NB4 (cell line): Measurements from ENCODE around the gene UVRAG.
A peak's percentile ranks its signal among the peaks of the same experiment; 100 is the strongest.

Experiments used
- DNase-seq: peaks from one replicate; pipeline ENCODE4 v3.0.0; 2010; ENCODE audit warnings: low read depth
- H3K4me3 ChIP-seq: one replicate; pipeline ENCODE4 v1.5.1; 2011; ENCODE audit warnings: mild to moderate bottlenecking, low read depth, low read length, moderate library complexity
- MYC ChIP-seq: IDR thresholded peaks from 2 replicates; pipeline ENCODE4 v1.6.1; 2011; ENCODE audit warnings: low read depth, low read length
- POLR2A ChIP-seq: IDR thresholded peaks from 2 replicates; pipeline ENCODE4 v1.6.1; 2011; ENCODE audit warnings: mild to moderate bottlenecking; ENCODE audit not compliant: insufficient read length; ENCODE audit errors: extremely low read depth
- TF ChIP-seq, protein P1 (sequence below): IDR thresholded peaks from one replicate; pipeline ENCODE4 v1.5.1; 2012; ENCODE audit warnings: low read depth, low read length
- TF ChIP-seq, protein P2 (sequence below): IDR thresholded peaks from 2 replicates; pipeline ENCODE4 v1.6.1; 2011; ENCODE audit warnings: low read depth, low read length

Gene UVRAG

DNA sequence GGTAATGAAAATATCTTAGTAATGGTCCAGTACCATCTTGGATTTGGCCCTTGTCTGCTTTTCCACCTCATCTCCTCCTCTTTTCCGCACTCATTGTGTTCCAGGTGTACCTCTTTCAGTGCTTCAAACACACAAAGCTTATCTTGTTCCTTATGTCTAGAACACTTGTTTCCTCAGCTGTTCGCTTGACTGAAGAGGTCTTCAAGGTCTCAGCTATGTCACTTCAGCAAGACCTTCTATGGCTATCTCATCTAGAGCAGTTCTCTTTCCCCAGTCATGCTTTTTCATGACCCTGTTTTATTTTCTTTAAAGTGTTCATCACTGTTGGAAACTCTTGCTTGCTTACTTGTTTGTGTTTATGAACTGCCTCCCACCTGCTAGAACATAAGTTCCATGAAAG, 47.4 kb downstream of the UVRAG start:
- DNase-seq = no peak
- TF ChIP-seq, protein P1, sequence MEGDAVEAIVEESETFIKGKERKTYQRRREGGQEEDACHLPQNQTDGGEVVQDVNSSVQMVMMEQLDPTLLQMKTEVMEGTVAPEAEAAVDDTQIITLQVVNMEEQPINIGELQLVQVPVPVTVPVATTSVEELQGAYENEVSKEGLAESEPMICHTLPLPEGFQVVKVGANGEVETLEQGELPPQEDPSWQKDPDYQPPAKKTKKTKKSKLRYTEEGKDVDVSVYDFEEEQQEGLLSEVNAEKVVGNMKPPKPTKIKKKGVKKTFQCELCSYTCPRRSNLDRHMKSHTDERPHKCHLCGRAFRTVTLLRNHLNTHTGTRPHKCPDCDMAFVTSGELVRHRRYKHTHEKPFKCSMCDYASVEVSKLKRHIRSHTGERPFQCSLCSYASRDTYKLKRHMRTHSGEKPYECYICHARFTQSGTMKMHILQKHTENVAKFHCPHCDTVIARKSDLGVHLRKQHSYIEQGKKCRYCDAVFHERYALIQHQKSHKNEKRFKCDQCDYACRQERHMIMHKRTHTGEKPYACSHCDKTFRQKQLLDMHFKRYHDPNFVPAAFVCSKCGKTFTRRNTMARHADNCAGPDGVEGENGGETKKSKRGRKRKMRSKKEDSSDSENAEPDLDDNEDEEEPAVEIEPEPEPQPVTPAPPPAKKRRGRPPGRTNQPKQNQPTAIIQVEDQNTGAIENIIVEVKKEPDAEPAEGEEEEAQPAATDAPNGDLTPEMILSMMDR = no peak
- TF ChIP-seq, protein P2, sequence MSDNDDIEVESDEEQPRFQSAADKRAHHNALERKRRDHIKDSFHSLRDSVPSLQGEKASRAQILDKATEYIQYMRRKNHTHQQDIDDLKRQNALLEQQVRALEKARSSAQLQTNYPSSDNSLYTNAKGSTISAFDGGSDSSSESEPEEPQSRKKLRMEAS = no peak
- TF ChIP-seq POLR2A = no peak
- no peak for TF ChIP-seq MYC
- no peak overlapping the region for H3K4me3 ChIP-seq

DNA sequence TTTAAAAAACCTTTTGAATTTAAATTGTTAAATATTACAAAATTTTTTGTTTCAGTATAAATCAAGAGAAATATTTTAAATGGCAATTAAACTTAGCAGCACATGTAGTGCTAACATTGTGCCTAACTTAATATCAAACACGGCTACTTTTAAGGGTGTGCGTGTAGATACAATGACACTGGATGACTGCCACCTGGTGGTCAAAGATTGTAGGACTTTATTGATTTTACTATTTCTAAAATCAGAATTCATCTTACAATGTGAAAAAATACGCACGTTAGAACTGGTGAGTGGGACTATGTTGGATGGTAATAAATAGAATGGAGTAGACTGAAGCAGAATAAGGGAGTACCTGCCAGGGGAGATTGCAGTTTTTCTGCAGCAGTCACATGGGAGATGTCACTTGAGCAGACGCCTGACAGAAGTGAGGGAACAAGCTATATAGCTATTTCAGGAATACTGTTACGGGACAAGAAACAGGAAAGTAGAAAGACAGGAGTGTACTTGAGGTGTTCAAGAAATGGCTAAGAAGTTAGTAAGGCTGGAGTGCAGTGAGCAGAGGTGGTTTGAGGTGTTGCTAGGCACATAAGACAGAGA, 52.9 kb downstream of the UVRAG start:
- TF ChIP-seq, protein P2 = peak; percentile 62; the same call in 1 of the 2 replicates
- TF ChIP-seq, protein P1 = peak; percentile 42
- TF ChIP-seq POLR2A = no peak
- peak; percentile 50; the same call in 1 of the 2 replicates for TF ChIP-seq MYC
- no peak overlapping the region for H3K4me3 ChIP-seq
- DNase-seq = peak; percentile 72

GRCh38 chr11:75868990-75869389, 54.0 kb downstream of the UVRAG start:
- TF ChIP-seq, protein P2 = no peak
- TF ChIP-seq POLR2A = no peak
- TF ChIP-seq MYC = no peak
- TF ChIP-seq, protein P1 = no peak
- DNase-seq = peak; percentile 59
- no peak overlapping the region for H3K4me3 ChIP-seq

GRCh38 chr11:75869661-75870455, 54.8 kb downstream of the UVRAG start:
- no peak for TF ChIP-seq MYC
- TF ChIP-seq POLR2A = no peak
- TF ChIP-seq, protein P1 = no peak
- TF ChIP-seq, protein P2 = no peak
- H3K4me3 ChIP-seq = no peak overlapping the region
- DNase-seq = no peak

- peak overlapping the region; percentile 56 for H3K4me3 ChIP-seq
- TF ChIP-seq POLR2A = no peak
- DNase-seq = peak; percentile 36
Observed at GRCh38 chr11:75872887-75873416, 57.9 kb downstream of the UVRAG start.

DNA sequence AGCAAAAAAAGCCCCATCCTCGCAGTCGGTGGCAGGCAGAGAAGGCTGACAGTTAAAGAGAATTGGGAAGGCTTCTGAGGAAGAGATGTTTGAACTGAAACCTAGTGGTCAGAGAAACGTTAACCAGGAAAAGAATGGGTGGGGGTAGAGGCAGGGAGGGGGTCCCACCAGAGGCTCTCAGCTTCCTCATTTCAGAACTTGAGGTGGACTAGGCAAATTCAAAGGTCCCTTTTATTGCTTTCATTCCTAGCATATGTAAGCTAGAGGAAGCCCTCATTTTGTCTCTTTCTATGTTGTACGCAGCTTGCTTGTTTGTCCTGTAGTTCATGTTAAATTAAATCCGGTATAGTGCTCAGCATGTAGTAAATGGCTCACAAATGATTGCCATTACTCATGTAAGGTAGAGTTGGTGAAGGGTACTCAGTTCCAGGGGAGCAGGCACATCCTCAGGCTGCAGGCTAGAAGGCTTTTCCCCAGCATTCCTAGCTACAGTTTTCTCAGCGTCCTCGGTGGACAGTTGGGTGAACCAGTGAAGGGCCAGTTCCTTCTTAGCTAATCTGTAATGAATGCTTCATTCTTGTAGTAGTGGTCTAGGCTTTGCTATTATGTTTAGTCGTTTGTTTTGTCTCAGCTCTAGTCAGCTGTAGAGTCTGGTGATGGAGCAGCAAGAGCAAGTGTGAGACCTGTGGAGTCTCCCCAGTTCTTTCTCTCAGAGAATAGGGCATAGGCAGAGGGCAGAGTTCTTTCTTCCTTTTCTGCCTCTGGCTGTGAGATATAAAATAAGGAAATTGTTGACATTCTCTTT, 58.6 kb downstream of the UVRAG start:
- peak; percentile 91 for DNase-seq
- H3K4me3 ChIP-seq = peak overlapping the region; percentile 56
- no peak for TF ChIP-seq MYC
- TF ChIP-seq, protein P1 = peak; percentile 11
- TF ChIP-seq, protein P2 = 0 out of 2 replicates have a peak, but pooled peaks have one; percentile 62
